K562 (cell line): ENCODE data around the gene MEIKIN. TPM values are rescaled to one million over a fixed set of nuclear protein-coding genes. Genes with fewer than 3 reads are reported as not detected.

Experiments used
- ASH1L ChIP-seq: fragments of 450-650 bp; IDR thresholded peaks from 2 replicates; pipeline ENCODE4 v1.6.1; 2018; ENCODE audit warnings: borderline replicate concordance, mild to moderate bottlenecking, low read depth; ENCODE audit not compliant: partially characterized antibody
- BMI1 ChIP-seq: fragments of 150-350 bp; IDR thresholded peaks from 2 replicates; pipeline ENCODE4 v1.6.1; 2014; ENCODE audit warnings: low read length
- E2F3 ChIP-seq: fragments of 250-450 bp; sonication (Bioruptor Pico); IDR thresholded peaks from 2 replicates; pipeline ENCODE4 v1.4.0; 2020; ENCODE audit warnings: mild to moderate bottlenecking
- GABPB2 ChIP-seq: fragments of 250-450 bp; sonication (Bioruptor Pico); conservative IDR thresholded peaks from 2 replicates; pipeline ENCODE4 v1.5.1; 2021; ENCODE audit warnings: mild to moderate bottlenecking
- HMGN3 ChIP-seq: IDR thresholded peaks from 2 replicates; pipeline ENCODE4 v1.6.1; 2011; ENCODE audit warnings: borderline replicate concordance, low read depth, mild to moderate bottlenecking, mixed read lengths, low read length; ENCODE audit not compliant: insufficient read length; ENCODE audit errors: extremely low read depth
- MEF2A ChIP-seq: IDR thresholded peaks from 2 replicates; pipeline ENCODE4 v1.6.1; 2011; ENCODE audit warnings: low read depth, mild to moderate bottlenecking, low read length, moderate library complexity; ENCODE audit not compliant: control insufficient read depth
- SAFB2 ChIP-seq: fragments of 200-400 bp; formaldehyde crosslinking; IDR thresholded peaks from 2 replicates; pipeline ENCODE4 v1.6.1; 2018; ENCODE audit warnings: borderline replicate concordance, low read length, low read depth, moderate library complexity; ENCODE audit not compliant: severe bottlenecking
- TARDBP ChIP-seq: fragments of 450-650 bp; IDR thresholded peaks from 2 replicates; pipeline ENCODE4 v1.6.1; 2016
- THRAP3 ChIP-seq: fragments of 450-650 bp; IDR thresholded peaks from 2 replicates; pipeline ENCODE4 v1.6.1; 2016; ENCODE audit warnings: mild to moderate bottlenecking, inconsistent platforms, borderline replicate concordance
- TRIM24 ChIP-seq, 2 experiments: fragments of 450-650 bp; IDR thresholded peaks; 2 replicates each; pipeline ENCODE4 v1.6.1; 2016
- XRCC3 ChIP-seq: fragments of 450-650 bp; IDR thresholded peaks from 2 replicates; pipeline ENCODE4 v1.6.1; 2017; ENCODE audit warnings: mild to moderate bottlenecking, moderate library complexity
- ZNF184 ChIP-seq: sonication (generic); formaldehyde crosslinking; IDR thresholded peaks from 2 replicates; pipeline ENCODE4 v1.5.0; 2020; ENCODE audit warnings: missing genetic modification reagents
- polyA plus RNA-seq, 8 experiments: library from polyadenylated mRNA; depleted of rRNA in 4 of 8; stranded (reverse) in 5 of 8; unstranded in 3 of 8; fragments of >200 nt; fragmentation: Nextera tagmentation in 2 of 8; fragmentation: Illumina TruSeq in 1 of 8; extraction: Ambion mirVana in 2 of 8; extraction: Trizol in 1 of 8; gene quantifications; 2 replicates each; pipeline versions ENCODE4 v1.2.1 to v1.2.3, GENCODE V29; 2011 to 2014; ENCODE audit warnings: inconsistent platforms in 1 of 8, missing spikeins in 1 of 8
- total RNA-seq, 7 experiments: library from RNA; depleted of rRNA in 6 of 7; stranded (reverse); fragments of >200 nt in 6 of 7; fragmentation: Illumina TruSeq in 2 of 7; extraction: Trizol in 2 of 7; gene quantifications; 2 replicates each; pipeline versions ENCODE4 v1.2.1 to v1.2.3, GENCODE V29; 2011 to 2021; ENCODE audit warnings: low replicate concordance in 1 of 7
- TF ChIP-seq, protein P1 (sequence below): fragments of 450-650 bp; formaldehyde crosslinking; IDR thresholded peaks from 2 replicates; pipeline ENCODE4 v1.4.0; 2020; ENCODE audit warnings: mild to moderate bottlenecking, moderate library complexity
- TF ChIP-seq, protein P2 (sequence below): fragments of 450-650 bp; IDR thresholded peaks from 2 replicates; pipeline ENCODE4 v1.6.1; 2016; ENCODE audit warnings: antibody characterized with exemption
- TF ChIP-seq, protein P3 (sequence below): fragments of 150-350 bp; conservative IDR thresholded peaks from 2 replicates; pipeline ENCODE4 v1.6.1; 2014; ENCODE audit warnings: low read length
- TF ChIP-seq, protein P4 (sequence below), 2 experiments: fragments of 450-650 bp in 1 of 2; IDR thresholded peaks; 2 replicates each; pipeline ENCODE4 v1.6.1; 2011 to 2017; ENCODE audit warnings: low read depth in 2 of 2, antibody characterized with exemption in 1 of 2, borderline replicate concordance in 1 of 2, low read length in 1 of 2, mild to moderate bottlenecking in 1 of 2, mixed read lengths in 1 of 2; ENCODE audit not compliant: control insufficient read depth in 1 of 2
- TF ChIP-seq, protein P5 (sequence below): conservative IDR thresholded peaks from 2 replicates; pipeline ENCODE4 v1.6.1; 2011; ENCODE audit warnings: low read depth, mild to moderate bottlenecking, low read length; ENCODE audit not compliant: control insufficient read depth

The MEIKIN gene
- total and polyA plus RNA-seq, 9 of the 15 experiments (the other 6 are each of a cell fraction or from before 2014, with no cell fraction given), result 0.18 TPM; not detected in 8

DNA sequence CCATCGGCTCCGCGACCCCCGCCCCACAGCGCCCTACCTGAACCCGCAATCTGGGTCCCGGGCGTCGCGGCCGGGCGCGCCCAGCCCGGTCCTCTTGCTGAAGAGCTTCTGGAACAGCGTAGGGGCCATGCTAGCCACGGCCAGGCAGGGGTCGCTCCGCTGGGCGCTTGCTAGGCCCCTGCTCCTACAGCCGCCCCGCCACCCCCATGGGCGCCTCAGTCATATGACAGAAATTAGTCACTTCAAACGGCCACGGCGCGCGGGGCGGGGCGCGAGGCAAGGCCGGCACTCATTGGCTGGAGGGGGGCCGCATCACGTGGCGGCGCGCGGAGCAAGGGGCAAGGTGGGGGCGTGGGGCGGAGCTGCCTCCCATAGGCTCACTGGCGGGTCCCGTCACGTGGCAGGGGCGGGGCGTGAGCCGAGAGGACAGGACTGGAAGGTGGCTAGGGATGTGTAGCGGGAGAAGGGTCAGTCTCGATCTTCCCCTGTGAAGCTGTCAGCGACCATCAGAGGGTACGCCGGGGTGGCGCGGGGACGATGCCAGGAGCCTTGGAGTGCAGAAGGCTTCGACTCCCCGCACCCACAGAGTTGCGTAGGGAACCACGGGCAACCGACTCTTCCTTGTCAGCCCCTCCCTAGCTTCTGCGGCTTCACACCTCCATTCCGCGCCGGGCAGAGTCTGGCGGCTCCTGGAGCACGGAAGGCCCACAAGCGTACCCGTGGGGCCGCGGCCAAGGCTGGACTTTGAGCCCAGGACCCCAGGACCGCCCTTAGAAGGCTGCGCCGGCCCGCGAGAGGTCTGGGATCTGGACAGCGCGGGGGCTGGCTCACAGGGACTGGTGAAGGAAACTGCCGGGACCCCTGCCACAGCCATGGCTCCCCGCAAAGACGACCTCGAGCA is 148.4 kb downstream of the MEIKIN start, which contains the start of gene FNIP1 (continued):
- TF ChIP-seq, protein P1, sequence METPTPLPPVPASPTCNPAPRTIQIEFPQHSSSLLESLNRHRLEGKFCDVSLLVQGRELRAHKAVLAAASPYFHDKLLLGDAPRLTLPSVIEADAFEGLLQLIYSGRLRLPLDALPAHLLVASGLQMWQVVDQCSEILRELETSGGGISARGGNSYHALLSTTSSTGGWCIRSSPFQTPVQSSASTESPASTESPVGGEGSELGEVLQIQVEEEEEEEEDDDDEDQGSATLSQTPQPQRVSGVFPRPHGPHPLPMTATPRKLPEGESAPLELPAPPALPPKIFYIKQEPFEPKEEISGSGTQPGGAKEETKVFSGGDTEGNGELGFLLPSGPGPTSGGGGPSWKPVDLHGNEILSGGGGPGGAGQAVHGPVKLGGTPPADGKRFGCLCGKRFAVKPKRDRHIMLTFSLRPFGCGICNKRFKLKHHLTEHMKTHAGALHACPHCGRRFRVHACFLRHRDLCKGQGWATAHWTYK (CRISPR knock-in tag), result peak; percentile 84; the same call in 1 of the 2 replicates
- TF ChIP-seq BMI1, result no peak
- TF ChIP-seq, protein P2, sequence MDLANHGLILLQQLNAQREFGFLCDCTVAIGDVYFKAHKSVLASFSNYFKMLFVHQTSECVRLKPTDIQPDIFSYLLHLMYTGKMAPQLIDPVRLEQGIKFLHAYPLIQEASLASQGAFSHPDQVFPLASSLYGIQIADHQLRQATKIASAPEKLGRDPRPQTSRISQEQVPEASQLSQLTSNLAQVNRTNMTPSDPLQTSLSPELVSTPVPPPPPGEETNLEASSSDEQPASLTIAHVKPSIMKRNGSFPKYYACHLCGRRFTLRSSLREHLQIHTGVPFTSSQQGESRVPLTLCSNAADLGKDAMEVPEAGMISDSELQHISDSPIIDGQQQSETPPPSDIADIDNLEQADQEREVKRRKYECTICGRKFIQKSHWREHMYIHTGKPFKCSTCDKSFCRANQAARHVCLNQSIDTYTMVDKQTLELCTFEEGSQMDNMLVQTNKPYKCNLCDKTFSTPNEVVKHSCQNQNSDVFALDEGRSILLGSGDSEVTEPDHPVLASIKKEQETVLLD, result no peak
- TF ChIP-seq XRCC3, result no peak
- peak; percentile 83 for TF ChIP-seq E2F3 (CRISPR knock-in tag)
- no peak for TF ChIP-seq GABPB2 (CRISPR knock-in tag)
- TF ChIP-seq, protein P3, sequence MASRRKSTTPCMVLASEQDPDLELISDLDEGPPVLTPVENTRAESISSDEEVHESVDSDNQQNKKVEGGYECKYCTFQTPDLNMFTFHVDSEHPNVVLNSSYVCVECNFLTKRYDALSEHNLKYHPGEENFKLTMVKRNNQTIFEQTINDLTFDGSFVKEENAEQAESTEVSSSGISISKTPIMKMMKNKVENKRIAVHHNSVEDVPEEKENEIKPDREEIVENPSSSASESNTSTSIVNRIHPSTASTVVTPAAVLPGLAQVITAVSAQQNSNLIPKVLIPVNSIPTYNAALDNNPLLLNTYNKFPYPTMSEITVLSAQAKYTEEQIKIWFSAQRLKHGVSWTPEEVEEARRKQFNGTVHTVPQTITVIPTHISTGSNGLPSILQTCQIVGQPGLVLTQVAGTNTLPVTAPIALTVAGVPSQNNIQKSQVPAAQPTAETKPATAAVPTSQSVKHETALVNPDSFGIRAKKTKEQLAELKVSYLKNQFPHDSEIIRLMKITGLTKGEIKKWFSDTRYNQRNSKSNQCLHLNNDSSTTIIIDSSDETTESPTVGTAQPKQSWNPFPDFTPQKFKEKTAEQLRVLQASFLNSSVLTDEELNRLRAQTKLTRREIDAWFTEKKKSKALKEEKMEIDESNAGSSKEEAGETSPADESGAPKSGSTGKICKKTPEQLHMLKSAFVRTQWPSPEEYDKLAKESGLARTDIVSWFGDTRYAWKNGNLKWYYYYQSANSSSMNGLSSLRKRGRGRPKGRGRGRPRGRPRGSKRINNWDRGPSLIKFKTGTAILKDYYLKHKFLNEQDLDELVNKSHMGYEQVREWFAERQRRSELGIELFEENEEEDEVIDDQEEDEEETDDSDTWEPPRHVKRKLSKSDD, result no peak
- no peak for TF ChIP-seq ZNF184 (CRISPR knock-in tag)
- TF ChIP-seq, protein P4, sequence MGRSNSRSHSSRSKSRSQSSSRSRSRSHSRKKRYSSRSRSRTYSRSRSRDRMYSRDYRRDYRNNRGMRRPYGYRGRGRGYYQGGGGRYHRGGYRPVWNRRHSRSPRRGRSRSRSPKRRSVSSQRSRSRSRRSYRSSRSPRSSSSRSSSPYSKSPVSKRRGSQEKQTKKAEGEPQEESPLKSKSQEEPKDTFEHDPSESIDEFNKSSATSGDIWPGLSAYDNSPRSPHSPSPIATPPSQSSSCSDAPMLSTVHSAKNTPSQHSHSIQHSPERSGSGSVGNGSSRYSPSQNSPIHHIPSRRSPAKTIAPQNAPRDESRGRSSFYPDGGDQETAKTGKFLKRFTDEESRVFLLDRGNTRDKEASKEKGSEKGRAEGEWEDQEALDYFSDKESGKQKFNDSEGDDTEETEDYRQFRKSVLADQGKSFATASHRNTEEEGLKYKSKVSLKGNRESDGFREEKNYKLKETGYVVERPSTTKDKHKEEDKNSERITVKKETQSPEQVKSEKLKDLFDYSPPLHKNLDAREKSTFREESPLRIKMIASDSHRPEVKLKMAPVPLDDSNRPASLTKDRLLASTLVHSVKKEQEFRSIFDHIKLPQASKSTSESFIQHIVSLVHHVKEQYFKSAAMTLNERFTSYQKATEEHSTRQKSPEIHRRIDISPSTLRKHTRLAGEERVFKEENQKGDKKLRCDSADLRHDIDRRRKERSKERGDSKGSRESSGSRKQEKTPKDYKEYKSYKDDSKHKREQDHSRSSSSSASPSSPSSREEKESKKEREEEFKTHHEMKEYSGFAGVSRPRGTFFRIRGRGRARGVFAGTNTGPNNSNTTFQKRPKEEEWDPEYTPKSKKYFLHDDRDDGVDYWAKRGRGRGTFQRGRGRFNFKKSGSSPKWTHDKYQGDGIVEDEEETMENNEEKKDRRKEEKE (IDR thresholded peaks at IDR 0.05; ENCODE audit: borderline replicate concordance in 1 of 2, control insufficient read depth in 1 of 2, low read depth in 2 of 2, low read length in 1 of 2), result no peak
- no peak for TF ChIP-seq THRAP3
- no peak for TF ChIP-seq SAFB2
- TF ChIP-seq TARDBP, result no peak
- TF ChIP-seq TRIM24 (IDR thresholded peaks at IDR 0.05), result no peak
- TF ChIP-seq MEF2A, result no peak
- peak; percentile 83 for TF ChIP-seq HMGN3
- TF ChIP-seq, protein P5, sequence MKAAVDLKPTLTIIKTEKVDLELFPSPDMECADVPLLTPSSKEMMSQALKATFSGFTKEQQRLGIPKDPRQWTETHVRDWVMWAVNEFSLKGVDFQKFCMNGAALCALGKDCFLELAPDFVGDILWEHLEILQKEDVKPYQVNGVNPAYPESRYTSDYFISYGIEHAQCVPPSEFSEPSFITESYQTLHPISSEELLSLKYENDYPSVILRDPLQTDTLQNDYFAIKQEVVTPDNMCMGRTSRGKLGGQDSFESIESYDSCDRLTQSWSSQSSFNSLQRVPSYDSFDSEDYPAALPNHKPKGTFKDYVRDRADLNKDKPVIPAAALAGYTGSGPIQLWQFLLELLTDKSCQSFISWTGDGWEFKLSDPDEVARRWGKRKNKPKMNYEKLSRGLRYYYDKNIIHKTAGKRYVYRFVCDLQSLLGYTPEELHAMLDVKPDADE, result 0 out of 2 replicates have a peak, but pooled peaks have one; percentile 7
- TF ChIP-seq ASH1L, result no peak
